ENCODE results near the gene PAIP2B. TPM values are rescaled to one million over a fixed set of nuclear protein-coding genes. Genes with fewer than 3 reads are reported as not detected.
A peak's percentile ranks its signal among the peaks of the same experiment; 100 is the strongest.

Gene PAIP2B
- total and polyA plus RNA-seq, 2 of the 4 experiments (the other 2 are of a cell fraction), result 0.15 to 0.18 TPM

- Histone ChIP-seq H2BK5ac (ENCODE audit: low read depth, low read length, poor library complexity, severe bottlenecking) (no peak overlapping the region), H3K9me1 (ENCODE audit: insufficient read depth, low read length) (no peaks in the 10 kb centered on the region), H4K8ac (ENCODE audit: low read depth in 2 of 2, low read length in 2 of 2) (no peak overlapping the region), H3K4me1 (ENCODE audit: control insufficient read depth, insufficient read depth, low read length) (no peaks in the 10 kb centered on the region), H2BK15ac (ENCODE audit: low read depth, low read length) (no peak overlapping the region), H2AFZ (replicated peaks; ENCODE audit: low read length, poor library complexity) (peak overlapping the region; percentile 83), H3K18ac (ENCODE audit: low read depth, low read length) (no peak overlapping the region), H4K20me1 (ENCODE audit: insufficient read depth, low read length) (no peaks in the 10 kb centered on the region), H2AK9ac (replicated peaks; ENCODE audit: low read depth, low read length, poor library complexity) (no peak overlapping the region), H4K91ac (ENCODE audit: insufficient read depth, low read depth, low read length) (no peak overlapping the region), H3K79me1 (ENCODE audit: low read depth in 1 of 2, low read length in 2 of 2) (no peaks in the 10 kb centered on the region), H3K4me2 (ENCODE audit: low read depth, low read length) (peak overlapping the region; percentile 73), H3K36me3 (ENCODE audit: control insufficient read depth, insufficient read depth, low read length) (no peaks in the 10 kb centered on the region), H3K9me3 (ENCODE audit: control insufficient read depth, insufficient read depth, low read length) (peaks cover 5% of the 10 kb centered on the region), H3K27ac (ENCODE audit: insufficient read depth, low read length) (no peak overlapping the region), H2BK20ac (ENCODE audit: low read depth, low read length) (no peak overlapping the region), H2BK120ac (ENCODE audit: low read depth, low read length) (no peak overlapping the region), H3K4me3 (ENCODE audit: insufficient read depth, low read depth, low read length) (no peak overlapping the region), H3K27me3 (ENCODE audit: control insufficient read depth, insufficient read depth, low read length) (peaks cover 21% of the 10 kb centered on the region), H2AK5ac (ENCODE audit: low read depth, low read length) (no peak overlapping the region), H3K9ac (ENCODE audit: low read depth, low read length) (no peak overlapping the region), H3K56ac (ENCODE audit: extremely low read depth, insufficient read depth, low read length) (no peak overlapping the region), H4K5ac (ENCODE audit: low read depth, low read length) (no peak overlapping the region), H3K14ac (replicated peaks; ENCODE audit: low read depth, low read length) (no peak overlapping the region), H3K4ac (ENCODE audit: low read depth, low read length) (no peak overlapping the region), H3K23ac (ENCODE audit: low read depth, low read length) (no peak overlapping the region)
- DNase-seq (no peak), ATAC-seq (ENCODE audit: low read depth) (no peak)
- dilution Hi-C loops (cut with HindIII; ENCODE audit: low sequenced_read_pairs, unreplicated experiment), result no loop called here
- no CpG with 5 or more reads among the region's 8 CpGs for WGBS, 2 experiments (ENCODE audit: extremely low coverage in 2 of 2, insufficient read length in 1 of 2)
- POLR2A ChIA-PET (ENCODE audit: unreplicated experiment), result no interaction called here
- intact Hi-C loops (cut with micrococcal nuclease), result no loop called here
- in situ Hi-C loops (cut with MboI; ENCODE audit: low sequenced_read_pairs), result no loop called here
- BruUV-seq (replicated peaks), result no TSS peak
- CTCF ChIA-PET, result no interaction called here
- TF ChIP-seq USF2 (IDR thresholded peaks at IDR 0.05; ENCODE audit: low read depth, low read length) (no peak), MXI1 (IDR thresholded peaks at IDR 0.05; ENCODE audit: borderline replicate concordance, low read depth, low read length) (no peak), CHD1 (IDR thresholded peaks at IDR 0.05; ENCODE audit: low read depth, low read length) (no peak), RFX5 (IDR thresholded peaks at IDR 0.05; ENCODE audit: low read depth, low read length) (no peak), FOS (IDR thresholded peaks at IDR 0.05; ENCODE audit: low read depth, low read length) (no peak), MAZ (IDR thresholded peaks at IDR 0.05; ENCODE audit: borderline replicate concordance, low read depth, low read length) (no peak), SMC3 (IDR thresholded peaks at IDR 0.05; ENCODE audit: low read depth, low read length) (no peak)
- TF ChIP-seq, protein P1, sequence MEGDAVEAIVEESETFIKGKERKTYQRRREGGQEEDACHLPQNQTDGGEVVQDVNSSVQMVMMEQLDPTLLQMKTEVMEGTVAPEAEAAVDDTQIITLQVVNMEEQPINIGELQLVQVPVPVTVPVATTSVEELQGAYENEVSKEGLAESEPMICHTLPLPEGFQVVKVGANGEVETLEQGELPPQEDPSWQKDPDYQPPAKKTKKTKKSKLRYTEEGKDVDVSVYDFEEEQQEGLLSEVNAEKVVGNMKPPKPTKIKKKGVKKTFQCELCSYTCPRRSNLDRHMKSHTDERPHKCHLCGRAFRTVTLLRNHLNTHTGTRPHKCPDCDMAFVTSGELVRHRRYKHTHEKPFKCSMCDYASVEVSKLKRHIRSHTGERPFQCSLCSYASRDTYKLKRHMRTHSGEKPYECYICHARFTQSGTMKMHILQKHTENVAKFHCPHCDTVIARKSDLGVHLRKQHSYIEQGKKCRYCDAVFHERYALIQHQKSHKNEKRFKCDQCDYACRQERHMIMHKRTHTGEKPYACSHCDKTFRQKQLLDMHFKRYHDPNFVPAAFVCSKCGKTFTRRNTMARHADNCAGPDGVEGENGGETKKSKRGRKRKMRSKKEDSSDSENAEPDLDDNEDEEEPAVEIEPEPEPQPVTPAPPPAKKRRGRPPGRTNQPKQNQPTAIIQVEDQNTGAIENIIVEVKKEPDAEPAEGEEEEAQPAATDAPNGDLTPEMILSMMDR (conservative IDR thresholded peaks at IDR 0.05; ENCODE audit: low read depth, low read length), result no peak
These were observed 49.0 kb upstream of the PAIP2B start for GRCh38 chr2:71275939-71276310.

All from IMR-90 (cell line).